Endothelial cell of umbilical vein (primary cell): ENCODE data around the gene HLX.
A peak's percentile ranks its signal among the peaks of the same experiment; 100 is the strongest.

Source experiments
- EZH2 ChIP-seq: IDR thresholded peaks from 2 replicates; pipeline ENCODE4 v1.6.1; 2012; ENCODE audit warnings: borderline replicate concordance, low read depth, mild to moderate bottlenecking, moderate library complexity, low read length, inconsistent platforms; ENCODE audit not compliant: severe bottlenecking
- POLR2A ChIP-seq: IDR thresholded peaks from 2 replicates; pipeline ENCODE4 v1.6.1; 2012; ENCODE audit warnings: low read depth, mild to moderate bottlenecking, control low read depth, low read length
- TF ChIP-seq, protein P1 (sequence below), 2 donors: IDR thresholded peaks; 1 replicate in 1 of 2; 2 replicates in 1 of 2; pipeline ENCODE4 v1.5.1; 2011; ENCODE audit warnings: low read length in 2 of 2, mild to moderate bottlenecking in 2 of 2, moderate library complexity in 2 of 2, control low read depth in 1 of 2, inconsistent platforms in 1 of 2, low read depth in 1 of 2; ENCODE audit not compliant: insufficient read depth in 1 of 2; ENCODE audit errors: extremely low read depth in 1 of 2
- TF ChIP-seq, protein P2 (sequence below): IDR thresholded peaks from 2 replicates; pipeline ENCODE4 v1.6.1; 2011; ENCODE audit not compliant: insufficient read depth, insufficient read length

DNA sequence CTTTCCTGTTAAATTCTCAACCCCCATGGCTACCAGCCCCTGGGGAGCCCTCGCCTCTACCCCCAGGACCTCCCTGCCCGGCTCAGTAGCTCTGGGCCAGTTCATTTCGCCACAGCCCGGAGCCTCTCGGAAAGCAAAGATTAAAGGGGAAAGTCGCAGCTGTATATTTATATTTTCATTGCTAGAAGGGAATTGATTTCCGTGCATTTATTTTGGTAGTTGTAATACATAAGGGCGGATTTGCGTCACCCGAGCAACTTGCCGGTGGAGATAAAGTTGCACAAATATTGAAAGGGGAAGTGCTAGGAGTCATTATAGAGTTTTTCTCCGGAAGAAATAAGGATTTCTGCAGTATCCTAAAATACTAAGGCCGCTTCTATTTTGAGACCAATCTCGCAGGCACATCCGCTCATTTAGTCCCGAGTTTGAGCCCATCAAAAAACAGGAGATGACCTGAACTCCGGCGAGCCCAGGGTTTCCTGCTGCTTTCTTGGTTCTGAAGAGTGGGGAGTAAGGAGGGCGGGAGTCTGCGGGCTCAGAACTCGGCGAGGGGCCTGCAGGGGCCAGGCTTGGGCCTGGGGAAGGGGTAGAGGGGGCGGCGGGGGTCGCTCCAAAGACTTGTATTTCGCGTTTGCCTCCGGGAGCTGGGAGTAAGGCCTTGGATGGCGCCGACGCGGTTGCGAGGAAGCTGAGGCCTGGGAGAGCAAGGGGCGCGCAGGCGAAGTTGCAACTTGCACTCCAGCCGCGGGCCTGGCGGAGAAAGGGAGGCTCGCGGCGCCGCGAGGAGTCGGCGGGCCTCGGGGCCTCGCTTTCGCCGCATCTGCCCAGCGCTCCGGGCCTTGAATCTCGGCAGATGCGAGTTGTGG is 2.5 kb upstream of the HLX start:
- TF ChIP-seq, protein P1, sequence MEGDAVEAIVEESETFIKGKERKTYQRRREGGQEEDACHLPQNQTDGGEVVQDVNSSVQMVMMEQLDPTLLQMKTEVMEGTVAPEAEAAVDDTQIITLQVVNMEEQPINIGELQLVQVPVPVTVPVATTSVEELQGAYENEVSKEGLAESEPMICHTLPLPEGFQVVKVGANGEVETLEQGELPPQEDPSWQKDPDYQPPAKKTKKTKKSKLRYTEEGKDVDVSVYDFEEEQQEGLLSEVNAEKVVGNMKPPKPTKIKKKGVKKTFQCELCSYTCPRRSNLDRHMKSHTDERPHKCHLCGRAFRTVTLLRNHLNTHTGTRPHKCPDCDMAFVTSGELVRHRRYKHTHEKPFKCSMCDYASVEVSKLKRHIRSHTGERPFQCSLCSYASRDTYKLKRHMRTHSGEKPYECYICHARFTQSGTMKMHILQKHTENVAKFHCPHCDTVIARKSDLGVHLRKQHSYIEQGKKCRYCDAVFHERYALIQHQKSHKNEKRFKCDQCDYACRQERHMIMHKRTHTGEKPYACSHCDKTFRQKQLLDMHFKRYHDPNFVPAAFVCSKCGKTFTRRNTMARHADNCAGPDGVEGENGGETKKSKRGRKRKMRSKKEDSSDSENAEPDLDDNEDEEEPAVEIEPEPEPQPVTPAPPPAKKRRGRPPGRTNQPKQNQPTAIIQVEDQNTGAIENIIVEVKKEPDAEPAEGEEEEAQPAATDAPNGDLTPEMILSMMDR (IDR thresholded peaks at IDR 0.05; ENCODE audit: extremely low read depth in 1 of 2, insufficient read depth in 1 of 2, low read depth in 1 of 2, low read length in 2 of 2): no peak
- TF ChIP-seq EZH2 (peak; percentile 1), POLR2A (peak; percentile 64)
- TF ChIP-seq, protein P2, sequence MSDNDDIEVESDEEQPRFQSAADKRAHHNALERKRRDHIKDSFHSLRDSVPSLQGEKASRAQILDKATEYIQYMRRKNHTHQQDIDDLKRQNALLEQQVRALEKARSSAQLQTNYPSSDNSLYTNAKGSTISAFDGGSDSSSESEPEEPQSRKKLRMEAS: no peak
